Upper lobe of left lung (tissue), 6 donors: ENCODE measurements around the gene CACNG5. TPM values are rescaled to one million over a fixed set of nuclear protein-coding genes. Genes with fewer than 3 reads are reported as not detected.

ENCODE experiments used
- ATAC-seq, 2 donors: fragments of 200-7000 bp; cut with Tn5 transposase; one replicate each; pipeline ENCODE4 v1.9.1; 2022; ENCODE audit warnings: mild to moderate bottlenecking in 2 of 2, moderate library complexity in 2 of 2; ENCODE audit not compliant: low FRiP score in 2 of 2
- DNase-seq, 2 donors: peaks; one replicate each; pipeline ENCODE4 v3.0.0-alpha.2; 2019 to 2020
- H3K27ac ChIP-seq, 4 donors: fragments of 200-600 bp; sonication (generic); one replicate each; pipeline ENCODE4 v1.5.1; 2016 to 2019
- H3K27me3 ChIP-seq, 4 donors: fragments of 200-600 bp; sonication (generic); one replicate each; pipeline ENCODE4 v1.5.1; 2017 to 2019
- H3K36me3 ChIP-seq, 4 donors: fragments of 200-600 bp; sonication (generic); one replicate each; pipeline ENCODE4 v1.5.1; 2016 to 2019
- H3K4me1 ChIP-seq, 4 donors: fragments of 200-600 bp; sonication (generic); one replicate each; pipeline ENCODE4 v1.5.1; 2018 to 2019
- H3K4me3 ChIP-seq, 4 donors: fragments of 200-600 bp; sonication (generic); one replicate each; pipeline ENCODE4 v1.5.1; 2017 to 2019; ENCODE audit warnings: mild to moderate bottlenecking in 2 of 4, moderate library complexity in 1 of 4
- H3K9me3 ChIP-seq, 4 donors: fragments of 200-600 bp; sonication (generic); one replicate each; pipeline ENCODE4 v1.5.1; 2018 to 2019
- CTCF ChIP-seq, 6 experiments: fragments of 450-650 bp in 4 of 6; fragments of 200-600 bp in 2 of 6; sonication (generic) in 2 of 6; IDR thresholded peaks; one replicate each; pipeline ENCODE4 v1.5.1; 2016 to 2019; ENCODE audit warnings: antibody characterized with exemption in 6 of 6
- EP300 ChIP-seq, 4 donors: sonication (generic); formaldehyde crosslinking; IDR thresholded peaks; one replicate each; pipeline ENCODE4 v1.5.1; 2017; ENCODE audit warnings: antibody characterized with exemption in 4 of 4, control low read depth in 2 of 4
- POLR2A ChIP-seq, 4 donors: fragments of 450-650 bp; IDR thresholded peaks; one replicate each; pipeline ENCODE4 v1.5.1; 2016 to 2017; ENCODE audit warnings: antibody characterized with exemption in 4 of 4, mild to moderate bottlenecking in 2 of 4
- POLR2AphosphoS5 ChIP-seq, 2 donors: sonication (generic); formaldehyde crosslinking; IDR thresholded peaks; one replicate each; pipeline ENCODE4 v1.5.1; 2017; ENCODE audit warnings: antibody characterized with exemption in 2 of 2
- WGBS, 2 donors: methylation state at CpG; one replicate each; pipeline ENCODE4 v1.1.5; 2017 to 2018; 5-methylcytosine and 5-hydroxymethylcytosine counted together
- total RNA-seq, 6 donors: library from RNA; depleted of rRNA in 4 of 6; stranded (reverse); fragments of >200 nt in 4 of 6; gene quantifications; one replicate each; pipeline versions ENCODE4 v1.1.0 to v1.2.1, GENCODE V29; 2016 to 2021
- donor health status: DM: no; HTN: no; CAD: no; lungs with moderate emphysema.
- donor health status: DM: no; HTN: yes; CAD: no; lungs with severe emphysema.

Gene CACNG5
- total RNA-seq, 6 donors from 2014 or later: not detected

DNA sequence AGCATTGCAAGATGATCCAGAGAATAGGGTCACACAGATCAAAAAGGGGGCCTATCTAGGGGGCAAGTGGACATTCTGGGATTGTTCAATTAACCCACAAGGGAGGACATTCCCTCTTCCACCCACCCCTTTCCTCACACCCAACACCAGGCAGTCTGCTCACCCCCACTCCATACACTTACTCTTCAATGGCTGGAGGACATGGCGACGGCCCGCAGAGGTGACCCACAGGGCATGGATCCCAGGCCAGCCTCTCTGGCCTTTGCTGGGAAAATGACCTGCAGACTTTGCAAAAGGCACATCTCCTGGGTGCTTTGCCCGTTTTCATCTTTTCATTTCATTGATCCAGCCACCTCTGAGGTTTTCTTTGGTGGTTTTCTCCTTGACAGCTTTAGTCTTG, 1.7 kb upstream of the CACNG5 start:
- Histone ChIP-seq H3K27ac (no peak overlapping the region), H3K36me3 (no peaks in the 10 kb centered on the region), H3K4me3 (no peak overlapping the region), H3K27me3 (peaks cover 0 to 11% (median 4%) of the 10 kb centered on the region in 4 donors), H3K9me3 (no peaks in the 10 kb centered on the region), H3K4me1 (peaks cover 0 to 7% (median 0%) of the 10 kb centered on the region in 4 donors)
- WGBS, 2 donors: 80 to 83% methylated on average over 4 of the region's 4 CpGs
- TF ChIP-seq POLR2AphosphoS5 (IDR thresholded peaks at IDR 0.05) (no peak), POLR2A (IDR thresholded peaks at IDR 0.05) (no peak), EP300 (IDR thresholded peaks at IDR 0.05) (no peak), CTCF (IDR thresholded peaks at IDR 0.05) (no peak)
- ATAC-seq (no peak), DNase-seq (no peak)

DNA sequence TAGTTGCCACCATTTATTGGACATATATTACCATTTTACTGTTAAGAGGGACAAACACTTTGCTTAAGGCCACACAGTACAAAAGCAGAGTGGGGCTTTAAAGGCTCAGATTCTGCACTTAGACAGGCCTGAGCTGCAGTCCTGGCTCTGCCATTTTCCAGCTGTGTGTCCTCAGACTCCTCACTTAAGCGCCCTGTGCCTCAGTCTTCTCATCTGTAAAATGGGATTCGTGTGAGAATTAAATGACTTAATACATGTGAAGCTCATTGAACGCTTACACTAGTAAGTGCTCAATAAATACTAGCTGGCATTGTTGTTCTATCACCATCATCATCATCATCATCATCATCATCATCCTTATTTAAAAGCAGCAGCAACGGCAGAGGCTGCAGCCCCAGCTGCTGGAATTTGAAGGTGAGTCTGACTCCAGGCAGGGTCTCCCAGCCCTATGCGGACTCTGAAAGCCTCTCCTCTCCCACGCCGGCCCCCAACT, 445 bp upstream of the CACNG5 start:
- no peak for ATAC-seq
- Histone ChIP-seq H3K36me3 (no peaks in the 10 kb centered on the region), H3K27me3 (peaks cover 0 to 11% (median 4%) of the 10 kb centered on the region in 4 donors), H3K4me3 (no peak overlapping the region), H3K27ac (no peak overlapping the region), H3K4me1 (peaks cover 0 to 7% (median 0%) of the 10 kb centered on the region in 4 donors), H3K9me3 (no peaks in the 10 kb centered on the region)
- WGBS, 2 donors: 39 to 62% methylated on average over 4 to 7 of the region's 7 CpGs
- TF ChIP-seq CTCF (IDR thresholded peaks at IDR 0.05) (no peak), EP300 (IDR thresholded peaks at IDR 0.05) (no peak), POLR2AphosphoS5 (IDR thresholded peaks at IDR 0.05) (no peak), POLR2A (IDR thresholded peaks at IDR 0.05) (no peak)
- DNase-seq: no peak

DNA sequence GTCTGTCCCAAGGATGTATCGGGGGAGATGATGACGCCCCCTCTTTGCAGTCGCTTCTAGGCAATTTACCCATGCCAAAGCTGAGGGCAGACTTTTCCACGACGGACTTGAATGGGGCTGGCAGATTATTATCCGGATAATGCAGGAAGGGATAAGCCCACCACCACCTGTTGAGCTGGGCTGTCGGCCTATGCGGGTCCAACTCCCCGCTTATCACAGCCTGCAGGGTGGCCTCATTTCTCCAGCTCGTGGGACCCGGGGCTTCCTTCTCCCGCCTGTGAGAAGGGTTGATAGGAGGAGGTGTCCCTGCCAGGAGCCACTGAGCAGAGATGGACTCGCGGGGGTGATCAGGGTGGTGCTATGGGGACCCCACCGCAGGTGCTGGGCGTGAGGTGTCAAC, 559 bp downstream of the CACNG5 start:
- no peaks in the 10 kb centered on the region for H3K36me3 ChIP-seq
- peaks cover 0 to 11% (median 4%) of the 10 kb centered on the region in 4 donors for H3K27me3 ChIP-seq
- H3K9me3 ChIP-seq: no peaks in the 10 kb centered on the region
- H3K4me1 ChIP-seq: peaks cover 0 to 7% (median 0%) of the 10 kb centered on the region in 4 donors
- DNase-seq (no peak), ATAC-seq (no peak)
- H3K27ac ChIP-seq: no peak overlapping the region
- TF ChIP-seq EP300 (IDR thresholded peaks at IDR 0.05) (no peak), CTCF (IDR thresholded peaks at IDR 0.05) (no peak), POLR2AphosphoS5 (IDR thresholded peaks at IDR 0.05) (no peak), POLR2A (IDR thresholded peaks at IDR 0.05) (no peak)
- 40 to 83% methylated on average over 4 to 13 of the region's 16 CpGs for WGBS, 2 donors
- H3K4me3 ChIP-seq: no peak overlapping the region

GRCh38 chr17:66836063-66837005, 1.4 kb downstream of the CACNG5 start:
- H3K36me3 ChIP-seq: no peaks in the 10 kb centered on the region
- TF ChIP-seq CTCF (IDR thresholded peaks at IDR 0.05) (no peak), EP300 (IDR thresholded peaks at IDR 0.05) (no peak), POLR2A (IDR thresholded peaks at IDR 0.05) (no peak), POLR2AphosphoS5 (IDR thresholded peaks at IDR 0.05) (no peak)
- H3K4me1 ChIP-seq: peaks cover 0 to 7% (median 0%) of the 10 kb centered on the region in 4 donors
- no peak overlapping the region for H3K4me3 ChIP-seq
- no peak overlapping the region for H3K27ac ChIP-seq
- H3K27me3 ChIP-seq: peaks cover 0 to 11% (median 4%) of the 10 kb centered on the region in 4 donors
- DNase-seq (no peak), ATAC-seq (no peak)
- WGBS, 2 donors: 68 to 75% methylated on average over 8 to 11 of the region's 11 CpGs
- H3K9me3 ChIP-seq: no peaks in the 10 kb centered on the region
